H1 (cell line): ENCODE measurements around the gene PTPRT. TPM values are rescaled to one million over a fixed set of nuclear protein-coding genes. Genes with fewer than 3 reads are reported as not detected.

Experiments used
- CTCF ChIA-PET: fragments of 300-600 bp; sonication (Branson Sonifier 250); formaldehyde crosslinking; loops from one replicate; lab custom pipeline; 2021; ENCODE audit not compliant: partially characterized antibody; lab: Charles Lee
- POLR2A ChIA-PET: fragments of 300-600 bp; sonication (Branson Sonifier 250); formaldehyde crosslinking; loops from one replicate; lab custom pipeline; 2021; ENCODE audit warnings: inconsistent platforms; ENCODE audit not compliant: partially characterized antibody; lab: Charles Lee
- DNase-seq, 2 experiments: peaks; one replicate each; pipeline versions ENCODE4 v3.0.0 to v3.0.0-alpha.2; 2010 to 2022; ENCODE audit warnings: low spot score in 2 of 2, low read depth in 1 of 2, mixed read lengths in 1 of 2
- FAIRE-seq: peaks from 2 replicates; lab custom pipeline; 2011; peaks lifted over from hg19 to GRCh38; lab: Jason Lieb, UNC
- H2AFZ ChIP-seq: 2 replicates; pipeline ENCODE4 v1.8.1; 2012; ENCODE audit warnings: low read length, inconsistent platforms
- H2AK5ac ChIP-seq: 2 replicates; pipeline ENCODE4 v1.6.1; 2013; ENCODE audit warnings: low read depth, low read length
- H2BK120ac ChIP-seq: replicated peaks from 2 replicates; pipeline ENCODE3; 2013; ENCODE audit warnings: low read depth, low read length, inconsistent platforms
- H2BK12ac ChIP-seq: 2 replicates; pipeline ENCODE4 v1.6.1; 2013; ENCODE audit warnings: low read depth, low read length
- H2BK15ac ChIP-seq: 2 replicates; pipeline ENCODE4 v1.6.1; 2013; ENCODE audit warnings: low read length
- H2BK20ac ChIP-seq: 2 replicates; pipeline ENCODE4 v1.6.1; 2013; ENCODE audit warnings: low read length
- H2BK5ac ChIP-seq: 2 replicates; pipeline ENCODE4 v1.6.1; 2013; ENCODE audit warnings: low read depth, low read length
- H3K14ac ChIP-seq: 2 replicates; pipeline ENCODE4 v1.6.1; 2013; ENCODE audit warnings: inconsistent platforms; ENCODE audit not compliant: insufficient read length
- H3K18ac ChIP-seq: 2 replicates; pipeline ENCODE4 v1.6.1; 2013; ENCODE audit warnings: low read length; ENCODE audit errors: extremely low read depth
- H3K23ac ChIP-seq: 2 replicates; pipeline ENCODE4 v1.6.1; 2013; ENCODE audit warnings: inconsistent platforms; ENCODE audit not compliant: insufficient read length
- H3K23me2 ChIP-seq: 2 replicates; pipeline ENCODE4 v1.6.1; 2013; ENCODE audit warnings: low read depth, low read length
- H3K27ac ChIP-seq: 2 replicates; pipeline ENCODE4 v1.6.1; 2011; ENCODE audit warnings: low read depth, low read length, inconsistent platforms
- H3K27me3 ChIP-seq, 4 experiments: replicated peaks in 1 of 4; 1 replicate in 1 of 4; 2 replicates in 3 of 4; pipeline versions ENCODE4 v1.6.1 to v1.8.1; 2011 to 2013; ENCODE audit warnings: low read length in 3 of 4, mild to moderate bottlenecking in 3 of 4, inconsistent platforms in 2 of 4, mixed read lengths in 2 of 4, moderate library complexity in 1 of 4; ENCODE audit not compliant: control insufficient read depth in 3 of 4, insufficient read depth in 3 of 4; ENCODE audit errors: extremely low read depth in 1 of 4
- H3K36me3 ChIP-seq, 4 experiments: 2 replicates each; pipeline versions ENCODE4 v1.6.1 to v1.8.1; 2011 to 2013; ENCODE audit warnings: mild to moderate bottlenecking in 4 of 4, low read length in 3 of 4, moderate library complexity in 2 of 4, control low read depth in 1 of 4, inconsistent platforms in 1 of 4; ENCODE audit not compliant: insufficient read depth in 4 of 4, control insufficient read depth in 2 of 4
- H3K4ac ChIP-seq: replicated peaks from 2 replicates; pipeline ENCODE3; 2013; ENCODE audit warnings: low read length, low read depth, mixed read lengths, inconsistent platforms; ENCODE audit not compliant: insufficient read length
- H3K4me1 ChIP-seq, 4 experiments: replicated peaks in 1 of 4; 1 replicate in 1 of 4; 2 replicates in 3 of 4; pipeline versions ENCODE4 v1.6.1 to v1.8.1; 2011 to 2013; ENCODE audit warnings: low read length in 3 of 4, inconsistent platforms in 2 of 4, mixed read lengths in 1 of 4; ENCODE audit not compliant: insufficient read depth in 4 of 4, control insufficient read depth in 3 of 4
- H3K4me2 ChIP-seq, 2 experiments: 2 replicates each; pipeline versions ENCODE4 v1.6.1 to v1.8.1; 2011 to 2013; ENCODE audit warnings: low read depth in 2 of 2, low read length in 2 of 2, control low read depth in 1 of 2, inconsistent platforms in 1 of 2, mild to moderate bottlenecking in 1 of 2; ENCODE audit not compliant: insufficient read depth in 1 of 2
- H3K4me3 ChIP-seq, 4 experiments: fragments of 200-600, 300-600 bp in 1 of 4; sonication (generic), shearing (Covaris generic), sonication (Bioruptor Twin) in 1 of 4; 2 replicates each; pipeline versions ENCODE4 v1.5.1 to v1.8.1; 2011 to 2016; ENCODE audit warnings: low read length in 4 of 4, low read depth in 3 of 4, control low read depth in 2 of 4, inconsistent platforms in 2 of 4, mild to moderate bottlenecking in 2 of 4, mixed read lengths in 1 of 4, moderate library complexity in 1 of 4; ENCODE audit not compliant: insufficient read depth in 2 of 4; ENCODE audit errors: extremely low read depth in 1 of 4
- H3K56ac ChIP-seq: replicated peaks from 2 replicates; pipeline ENCODE3; 2013; ENCODE audit warnings: low read depth, mild to moderate bottlenecking, mixed read lengths, low read length, inconsistent platforms; ENCODE audit not compliant: insufficient read length
- H3K79me1 ChIP-seq: 2 replicates; pipeline ENCODE4 v1.6.1; 2013; ENCODE audit warnings: low read depth, low read length, control low read depth
- H3K79me2 ChIP-seq, 2 experiments: 2 replicates each; pipeline versions ENCODE4 v1.6.1 to v1.8.1; 2012 to 2013; ENCODE audit warnings: low read length in 2 of 2, mild to moderate bottlenecking in 2 of 2, inconsistent platforms in 1 of 2; ENCODE audit not compliant: insufficient read depth in 2 of 2, control insufficient read depth in 1 of 2
- H3K9ac ChIP-seq, 4 experiments: replicated peaks in 1 of 4; 1 replicate in 1 of 4; 2 replicates in 3 of 4; pipeline versions ENCODE4 v1.6.1 to v1.8.1; 2011 to 2013; ENCODE audit warnings: low read depth in 3 of 4, low read length in 3 of 4, control low read depth in 2 of 4, mild to moderate bottlenecking in 2 of 4, moderate library complexity in 2 of 4, inconsistent platforms in 1 of 4; ENCODE audit errors: extremely low read depth in 1 of 4
- H3K9me3 ChIP-seq, 2 experiments: 2 replicates each; pipeline versions ENCODE4 v1.6.1 to v1.8.1; 2012 to 2013; ENCODE audit warnings: mild to moderate bottlenecking in 2 of 2, moderate library complexity in 2 of 2, control low read depth in 1 of 2, inconsistent platforms in 1 of 2, low read depth in 1 of 2, low read length in 1 of 2, mixed read lengths in 1 of 2; ENCODE audit not compliant: insufficient read depth in 2 of 2
- H4K20me1 ChIP-seq, 2 experiments: replicated peaks in 1 of 2; 2 replicates each; pipeline versions ENCODE3 to v1.8.1; 2011 to 2013; ENCODE audit warnings: inconsistent platforms in 2 of 2, low read length in 2 of 2, mild to moderate bottlenecking in 1 of 2; ENCODE audit not compliant: insufficient read depth in 2 of 2, control insufficient read depth in 1 of 2
- H4K5ac ChIP-seq: 2 replicates; pipeline ENCODE4 v1.6.1; 2013; ENCODE audit warnings: low read length, low read depth, mixed read lengths, inconsistent platforms; ENCODE audit not compliant: insufficient read length
- H4K8ac ChIP-seq: 2 replicates; pipeline ENCODE4 v1.8.0; 2013; ENCODE audit warnings: mild to moderate bottlenecking, moderate library complexity, low read length, inconsistent platforms; ENCODE audit not compliant: insufficient read depth; ENCODE audit errors: extremely low read depth
- H4K91ac ChIP-seq: replicated peaks from 2 replicates; pipeline ENCODE3; 2013; ENCODE audit warnings: low read length, mixed read lengths, inconsistent platforms; ENCODE audit not compliant: insufficient read length
- ATF2 ChIP-seq: IDR thresholded peaks from 2 replicates; pipeline ENCODE4 v1.6.1; 2012; ENCODE audit warnings: low read length, inconsistent platforms
- BCL11A ChIP-seq, 2 experiments: IDR thresholded peaks; one replicate each; pipeline ENCODE4 v1.6.1; 2011; ENCODE audit warnings: low read depth in 2 of 2, low read length in 2 of 2, mild to moderate bottlenecking in 2 of 2
- CTCF ChIP-seq, 3 experiments: IDR thresholded peaks; 1 replicate in 2 of 3; 2 replicates in 1 of 3; pipeline versions ENCODE4 v1.5.1 to v1.6.1; 2011; ENCODE audit warnings: low read length in 3 of 3, mild to moderate bottlenecking in 3 of 3, inconsistent platforms in 2 of 3, low read depth in 1 of 3, moderate library complexity in 1 of 3; ENCODE audit not compliant: insufficient read depth in 1 of 3; ENCODE audit errors: control extremely low read depth in 1 of 3
- EZH2 ChIP-seq: fragments of 200-600 bp; sonication (generic); IDR thresholded peaks from 2 replicates; pipeline ENCODE4 v1.7.1; 2012; ENCODE audit warnings: low read depth, mild to moderate bottlenecking, moderate library complexity, low read length, inconsistent platforms; ENCODE audit not compliant: severe bottlenecking
- FOSL1 ChIP-seq: IDR thresholded peaks from 2 replicates; pipeline ENCODE4 v1.6.1; 2011; ENCODE audit warnings: mild to moderate bottlenecking, low read depth, low read length, moderate library complexity; ENCODE audit not compliant: insufficient read depth
- POU5F1 ChIP-seq: IDR thresholded peaks from 2 replicates; pipeline ENCODE4 v1.6.1; 2011; ENCODE audit warnings: low read depth, mild to moderate bottlenecking, low read length, moderate library complexity
- RFX5 ChIP-seq: IDR thresholded peaks from 2 replicates; pipeline ENCODE4 v1.6.1; 2011; ENCODE audit warnings: low read depth, low read length, improper control_type of control experiment, borderline replicate concordance
- SIN3A ChIP-seq, 2 experiments: IDR thresholded peaks in 1 of 2; conservative IDR thresholded peaks in 1 of 2; 2 replicates each; pipeline ENCODE4 v1.6.1; 2011 to 2012; ENCODE audit warnings: low read length in 2 of 2, improper control_type of control experiment in 1 of 2, low read depth in 1 of 2, mild to moderate bottlenecking in 1 of 2
- ZNF274 ChIP-seq: IDR thresholded peaks from 2 replicates; pipeline ENCODE4 v1.7.0; 2012; ENCODE audit warnings: low read length, borderline replicate concordance; ENCODE audit errors: extremely low read depth
- WGBS, 2 experiments: shearing (Covaris generic) in 1 of 2; methylation state at CpG; one replicate each; pipeline versions ENCODE4 v1.1.6 to v1.1.7; 2013 to 2015; ENCODE audit warnings: low lambda C conversion rate in 2 of 2, mixed read lengths in 2 of 2, inconsistent platforms in 1 of 2, low coverage in 1 of 2, missing lambda C conversion rate in 1 of 2; ENCODE audit not compliant: insufficient replicate concordance in 2 of 2, insufficient coverage in 1 of 2, insufficient read length in 1 of 2; ENCODE audit errors: extremely low coverage in 1 of 2, missing lambda C conversion rate in 1 of 2; 5-methylcytosine and 5-hydroxymethylcytosine counted together
- polyA plus RNA-seq, 7 experiments: library from polyadenylated mRNA; depleted of rRNA in 3 of 7; stranded (reverse) in 5 of 7; unstranded in 2 of 7; fragments of >200 nt in 5 of 7; fragments of 200-250 nt in 2 of 7; gene quantifications; 1 replicate in 5 of 7; 2 replicates in 1 of 7; 4 replicates in 1 of 7; pipeline versions ENCODE4 v1.2.1 to v1.2.3, GENCODE V29; 2011 to 2013; ENCODE audit warnings: missing spikeins in 2 of 7, mixed read lengths in 2 of 7
- total RNA-seq: library from RNA; stranded (reverse); fragmentation: NEBNext Ultra II Directional; extraction: Animal tissue kit (Norgen Biotek cat#: 25700); gene quantifications from 2 replicates; pipeline ENCODE4 v1.2.1, GENCODE V29; 2021

The PTPRT gene
- total and polyA plus RNA-seq, 2 of the 8 experiments (the other 6 are each of a cell fraction or from before 2014, with no cell fraction given): 0.33 to 1.8 TPM

- H3K9me3 ChIP-seq: no peaks in the 10 kb centered on the region
- POLR2A ChIA-PET: no interaction called here
- no peak overlapping the region for H2BK120ac ChIP-seq
- no peak overlapping the region for H4K91ac ChIP-seq
- H4K5ac ChIP-seq: no peak overlapping the region
- H4K20me1 ChIP-seq: no peaks in the 10 kb centered on the region
- no peaks in the 10 kb centered on the region for H3K23me2 ChIP-seq
- no peaks in the 10 kb centered on the region for H3K36me3 ChIP-seq
- TF ChIP-seq ZNF274: no peak
- no peak for TF ChIP-seq ATF2
- TF ChIP-seq CTCF (IDR thresholded peaks at IDR 0.05; ENCODE audit: control extremely low read depth in 1 of 3, insufficient read depth in 1 of 3, low read depth in 1 of 3, low read length in 3 of 3): no peak
- no peak for TF ChIP-seq EZH2
- TF ChIP-seq SIN3A (conservative IDR thresholded peaks at IDR 0.05 in 1 of 2, IDR thresholded peaks at IDR 0.05 in 1 of 2; ENCODE audit: low read depth in 1 of 2, low read length in 2 of 2): no peak
- TF ChIP-seq RFX5: no peak
- no peak for TF ChIP-seq BCL11A (IDR thresholded peaks at IDR 0.05; ENCODE audit: low read depth in 2 of 2, low read length in 2 of 2)
- no peak for TF ChIP-seq POU5F1
- TF ChIP-seq FOSL1: no peak
- peaks cover 0 to 4% (median 1%) of the 10 kb centered on the region in 4 experiments; a peak in 2 of 7 replicates for H3K4me1 ChIP-seq
- H2BK5ac ChIP-seq: no peak overlapping the region
- H2BK15ac ChIP-seq: no peak overlapping the region
- H3K79me1 ChIP-seq: no peaks in the 10 kb centered on the region
- no peak overlapping the region for H2BK12ac ChIP-seq
- H3K18ac ChIP-seq: no peak overlapping the region
- DNase-seq (no peak), FAIRE-seq (no peak)
- no peak overlapping the region for H2AK5ac ChIP-seq
- H3K27ac ChIP-seq: no peak overlapping the region
- H3K23ac ChIP-seq: no peak overlapping the region
- 95% methylated on average over 3 of the region's 3 CpGs; no CpG with 5 or more reads in 1 of the 2 experiments for WGBS, 2 experiments
- no peak overlapping the region for H4K8ac ChIP-seq
- H3K56ac ChIP-seq: no peak overlapping the region
- H3K14ac ChIP-seq: no peak overlapping the region
- H2AFZ ChIP-seq: no peak overlapping the region
- H3K27me3 ChIP-seq: no peaks in the 10 kb centered on the region
- H3K79me2 ChIP-seq: no peaks in the 10 kb centered on the region
- CTCF ChIA-PET: no interaction called here
- no peak overlapping the region for H3K9ac ChIP-seq
- no peak overlapping the region for H3K4me2 ChIP-seq
- H3K4me3 ChIP-seq: no peak overlapping the region
- H3K4ac ChIP-seq: no peak overlapping the region
- H2BK20ac ChIP-seq: no peak overlapping the region
These were observed 788.1 kb downstream of the PTPRT start for GRCh38 chr20:42401613-42402012.
